Measurements from ENCODE around the gene NDUFC2. TPM values are rescaled to one million over a fixed set of nuclear protein-coding genes. Genes with fewer than 3 reads are reported as not detected.

The NDUFC2 gene
- total and polyA plus RNA-seq, 2 donors (not counting 1 experiment from before 2014, with no cell fraction given): 49.0 to 65.0 TPM

GRCh38 chr11:78062671-78063070 lies 17.0 kb downstream of the NDUFC2 start:
- TF ChIP-seq EZH2 (IDR thresholded peaks at IDR 0.05; ENCODE audit: borderline replicate concordance, insufficient read depth, low read depth, low read length, poor library complexity, severe bottlenecking) (no peak), CTCF (IDR thresholded peaks at IDR 0.05) (no peak)
- intact Hi-C loops (cut with micrococcal nuclease): no loop called here
- H3K36me3 ChIP-seq (replicated peaks in 1 of 2; ENCODE audit: control extremely low read depth in 1 of 2, control insufficient read depth in 1 of 2, extremely low read depth in 1 of 2, insufficient read depth in 2 of 2, low read length in 1 of 2): peaks cover 3 to 4% of the 10 kb centered on the region in 2 experiments
- no peak overlapping the region for H3K27ac Mint-ChIP-seq
- no peaks in the 10 kb centered on the region for H3K4me1 ChIP-seq (ENCODE audit: control insufficient read depth in 2 of 2, insufficient read depth in 2 of 2, low read length in 2 of 2)
- H3K9me3 Mint-ChIP-seq (ENCODE audit: insufficient read depth): no peaks in the 10 kb centered on the region
- no peaks in the 10 kb centered on the region for H3K4me1 Mint-ChIP-seq
- no peak overlapping the region for H3K4me3 Mint-ChIP-seq
- WGBS (ENCODE audit: insufficient coverage): no CpG with 5 or more reads among the region's 2 CpGs
- no peaks in the 10 kb centered on the region for H3K79me2 ChIP-seq (ENCODE audit: control insufficient read depth, insufficient read depth, low read length)
- no peak overlapping the region for H2AFZ ChIP-seq (ENCODE audit: insufficient read depth, low read depth, low read length, poor library complexity, severe bottlenecking)
- no peak overlapping the region for H3K9ac ChIP-seq (ENCODE audit: low read length)
- H4K20me1 ChIP-seq (ENCODE audit: control insufficient read depth, insufficient read depth, low read length, poor library complexity, severe bottlenecking): no peaks in the 10 kb centered on the region
- no peaks in the 10 kb centered on the region for H3K27me3 Mint-ChIP-seq
- no peaks in the 10 kb centered on the region for H3K27me3 ChIP-seq (replicated peaks in 1 of 4; ENCODE audit: control extremely low read depth in 1 of 4, control insufficient read depth in 3 of 4, insufficient read depth in 4 of 4, low read length in 3 of 4)
- no peaks in the 10 kb centered on the region for H3K9me3 ChIP-seq (ENCODE audit: control extremely low read depth in 1 of 3, control insufficient read depth in 2 of 3, insufficient read depth in 1 of 3, low read length in 2 of 3)
- DNase-seq (no peak), ATAC-seq (ENCODE audit: low read depth) (no peak)
- CTCF ChIA-PET: interaction anchor here (2.0 kb wide), 1 partner anchor 17 kb away, joined by 6 read pairs; no protein-coding TSS in a partner anchor
- POLR2A ChIA-PET: interaction anchor here (0.7 kb wide), 1 partner anchor 11 kb away, joined by 3 read pairs; no protein-coding TSS in a partner anchor
- no peak overlapping the region for H3K27ac ChIP-seq (ENCODE audit: low read length in 2 of 2)
- H3K4me3 ChIP-seq (ENCODE audit: control extremely low read depth in 1 of 5, extremely low read depth in 1 of 5, insufficient read depth in 1 of 5, low read depth in 2 of 5, low read length in 4 of 5): no peak overlapping the region
- H3K4me2 ChIP-seq (replicated peaks; ENCODE audit: low read depth, low read length, poor library complexity, severe bottlenecking): no peak overlapping the region

- intact Hi-C loops (cut with micrococcal nuclease): no loop called here
- H4K20me1 ChIP-seq (ENCODE audit: control insufficient read depth, insufficient read depth, low read length, poor library complexity, severe bottlenecking): no peaks in the 10 kb centered on the region
- CTCF ChIA-PET: interaction anchor here (2.0 kb wide), 1 partner anchor 17 kb away, joined by 6 read pairs; no protein-coding TSS in a partner anchor
- ATAC-seq (ENCODE audit: low read depth) (no peak), DNase-seq (no peak)
- no peak overlapping the region for H3K27ac ChIP-seq (ENCODE audit: low read length in 2 of 2)
- H3K4me3 Mint-ChIP-seq: no peak overlapping the region
- H3K27ac Mint-ChIP-seq: no peak overlapping the region
- H3K79me2 ChIP-seq (ENCODE audit: control insufficient read depth, insufficient read depth, low read length): no peaks in the 10 kb centered on the region
- no peaks in the 10 kb centered on the region for H3K4me1 ChIP-seq (ENCODE audit: control insufficient read depth in 2 of 2, insufficient read depth in 2 of 2, low read length in 2 of 2)
- H3K4me1 Mint-ChIP-seq: no peaks in the 10 kb centered on the region
- no peaks in the 10 kb centered on the region for H3K9me3 ChIP-seq (ENCODE audit: control extremely low read depth in 1 of 3, control insufficient read depth in 2 of 3, insufficient read depth in 1 of 3, low read length in 2 of 3)
- H3K9ac ChIP-seq (ENCODE audit: low read length): no peak overlapping the region
- no peak overlapping the region for H3K4me2 ChIP-seq (replicated peaks; ENCODE audit: low read depth, low read length, poor library complexity, severe bottlenecking)
- no peaks in the 10 kb centered on the region for H3K36me3 ChIP-seq (replicated peaks in 1 of 2; ENCODE audit: control extremely low read depth in 1 of 2, control insufficient read depth in 1 of 2, extremely low read depth in 1 of 2, insufficient read depth in 2 of 2, low read length in 1 of 2)
- no peak overlapping the region for H3K4me3 ChIP-seq (ENCODE audit: control extremely low read depth in 1 of 5, extremely low read depth in 1 of 5, insufficient read depth in 1 of 5, low read depth in 2 of 5, low read length in 4 of 5)
- no CpG with 5 or more reads among the region's 4 CpGs for WGBS (ENCODE audit: insufficient coverage)
- POLR2A ChIA-PET: interaction anchor here (0.7 kb wide), 1 partner anchor 11 kb away, joined by 3 read pairs; no protein-coding TSS in a partner anchor
- H3K9me3 Mint-ChIP-seq (ENCODE audit: insufficient read depth): no peaks in the 10 kb centered on the region
- no peak for TF ChIP-seq EZH2 (IDR thresholded peaks at IDR 0.05; ENCODE audit: borderline replicate concordance, insufficient read depth, low read depth, low read length, poor library complexity, severe bottlenecking)
- TF ChIP-seq CTCF (IDR thresholded peaks at IDR 0.05): no peak
- H2AFZ ChIP-seq (ENCODE audit: insufficient read depth, low read depth, low read length, poor library complexity, severe bottlenecking): no peak overlapping the region
- no peaks in the 10 kb centered on the region for H3K27me3 Mint-ChIP-seq
- no peaks in the 10 kb centered on the region for H3K27me3 ChIP-seq (replicated peaks in 1 of 4; ENCODE audit: control extremely low read depth in 1 of 4, control insufficient read depth in 3 of 4, insufficient read depth in 4 of 4, low read length in 3 of 4)
These were observed 17.7 kb downstream of the NDUFC2 start for GRCh38 chr11:78061921-78062311.

Measured in B cell (primary cell).